GM13977 (cell line): ENCODE data around the gene DPF1.
"Not testable (repeated sequence)": the region's sequence is repeated elsewhere in the genome, so short reads cannot be mapped to it uniquely, and the experiment has no call there.

ENCODE experiments used
- DNase-seq: peaks from one replicate; pipeline ENCODE4 v3.0.0; 2012; ENCODE audit warnings: low spot score
- CTCF ChIP-seq: IDR thresholded peaks from 2 replicates; pipeline ENCODE4 v1.5.1; 2012; ENCODE audit warnings: mild to moderate bottlenecking, control low read depth; ENCODE audit not compliant: insufficient read depth; ENCODE audit errors: extremely low read depth, missing control alignments
- in situ Hi-C: fragments of 300-500 bp; cut with MboI; formaldehyde crosslinking; loops from one replicate; pipeline ENCODE4 v1.12.0; 2022; ENCODE audit warnings: low sequenced_read_pairs, low pct_unique_long_range_greater_than_20kb, mixed read lengths, inconsistent platforms; ENCODE audit not compliant: unreplicated experiment

Gene DPF1

DNA sequence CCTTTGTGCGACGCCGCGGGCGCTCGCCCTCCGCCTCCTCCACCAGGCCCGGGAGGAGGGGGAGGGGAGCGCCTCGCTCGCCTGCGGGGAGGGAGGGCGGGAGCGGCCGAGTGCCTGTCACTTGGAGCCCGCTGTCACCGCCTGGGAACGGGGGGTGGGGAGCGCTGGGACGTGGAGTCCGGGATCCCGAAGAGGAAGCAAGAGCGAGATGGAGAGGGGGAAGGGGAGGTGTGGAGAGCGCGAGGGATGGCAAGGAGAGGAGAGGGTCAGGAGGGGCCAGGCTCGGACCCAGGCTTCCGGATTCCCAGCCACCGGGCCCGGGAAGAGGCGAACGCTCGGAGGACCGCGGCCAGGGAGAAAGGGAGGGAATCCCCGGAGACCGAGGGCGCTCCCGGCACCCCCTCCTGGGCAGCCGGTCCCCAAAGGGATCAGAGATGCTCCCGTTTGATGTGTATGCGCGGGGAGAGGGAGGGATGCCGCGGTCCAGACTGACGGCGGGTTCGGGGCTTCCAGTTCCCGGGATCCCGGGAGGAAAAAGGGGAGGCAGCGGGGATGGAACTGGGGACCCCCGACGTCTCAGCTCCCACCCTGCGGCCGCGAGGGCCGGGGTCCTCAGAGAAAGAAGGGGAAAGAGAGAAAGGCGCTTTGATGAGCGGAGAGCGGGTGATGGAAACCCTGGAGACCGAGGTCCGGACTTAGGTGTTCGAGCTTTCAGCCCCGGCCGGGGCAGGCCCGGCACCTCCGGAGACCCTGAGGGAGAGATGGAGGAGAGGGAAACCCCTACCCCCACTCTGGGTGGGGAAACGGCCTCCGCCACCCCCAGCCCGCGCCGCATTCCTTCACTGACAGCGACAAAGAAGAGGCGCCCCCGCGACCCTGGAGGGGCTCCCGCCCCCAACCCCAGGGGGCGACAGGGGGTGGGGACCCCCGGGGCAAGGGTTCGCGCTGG is 4.7 kb upstream of the DPF1 start:
- in situ Hi-C loops: no loop called here
- TF ChIP-seq CTCF: no peak
- no peak for DNase-seq

- in situ Hi-C loops: no loop called here
- no peak for DNase-seq
- no peak for TF ChIP-seq CTCF
Measured at GRCh38 chr19:38228005-38228377, 4.0 kb upstream of the DPF1 start.

- in situ Hi-C loops: no loop called here
- DNase-seq: no peak
- no peak for TF ChIP-seq CTCF
Measured at GRCh38 chr19:38227287-38228004, 3.4 kb upstream of the DPF1 start.

GRCh38 chr19:38224863-38225218 is 819 bp upstream of the DPF1 start:
- in situ Hi-C loops: not testable (repeated sequence)

DNA sequence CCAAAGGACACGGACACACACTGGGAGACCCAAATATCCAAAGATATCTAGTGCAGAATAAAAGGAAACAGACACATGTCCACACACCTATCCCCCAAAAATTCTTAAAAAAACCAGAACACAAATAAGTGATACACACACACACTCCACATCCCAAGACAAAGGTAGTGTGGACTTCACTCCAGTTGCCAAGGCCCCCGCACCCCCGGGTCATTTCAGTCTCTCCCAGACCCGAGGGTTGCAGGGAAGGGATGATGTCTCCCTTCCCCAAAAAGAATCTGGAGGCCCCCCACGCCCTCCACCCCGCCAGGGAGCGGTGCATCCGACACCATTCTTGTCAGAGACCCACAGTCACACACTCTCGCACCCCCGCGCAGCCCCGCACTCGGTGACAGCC is 407 bp downstream of the DPF1 start:
- TF ChIP-seq CTCF: no peak
- in situ Hi-C loops: no loop called here
- DNase-seq: no peak

More at GRCh38 chr19:38224863-38225218, 819 bp upstream of the DPF1 start:
- DNase-seq: not testable (repeated sequence)

DNA sequence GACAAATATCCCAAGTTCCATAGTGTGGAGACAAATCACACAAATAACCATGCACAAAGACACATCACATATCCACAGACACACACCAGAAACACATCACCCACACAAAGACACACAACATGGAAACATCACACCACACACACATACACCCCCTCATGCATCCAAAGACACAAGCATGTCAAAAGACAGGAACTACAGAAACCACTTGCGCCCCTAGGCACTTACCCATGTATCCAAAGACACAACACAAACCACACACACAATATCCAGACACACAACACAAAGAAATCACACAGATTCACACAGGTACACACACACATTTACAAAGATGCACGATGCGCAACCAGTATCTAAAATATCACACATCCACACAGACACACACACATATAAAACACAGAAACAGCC is 901 bp downstream of the DPF1 start:
- no peak for DNase-seq
- in situ Hi-C loops: no loop called here
- no peak for TF ChIP-seq CTCF
